NCI-H2227 (cell line): Measurements from ENCODE around the gene ZNF488.
A peak's percentile ranks its signal among the peaks of the same experiment; 100 is the strongest.

Source experiments
- DNase-seq: peaks from one replicate; lab custom pipeline; 2025; ENCODE audit not compliant: unreplicated experiment; lab: John Stamatoyannopoulos, UW

ZNF488 gene

DNA sequence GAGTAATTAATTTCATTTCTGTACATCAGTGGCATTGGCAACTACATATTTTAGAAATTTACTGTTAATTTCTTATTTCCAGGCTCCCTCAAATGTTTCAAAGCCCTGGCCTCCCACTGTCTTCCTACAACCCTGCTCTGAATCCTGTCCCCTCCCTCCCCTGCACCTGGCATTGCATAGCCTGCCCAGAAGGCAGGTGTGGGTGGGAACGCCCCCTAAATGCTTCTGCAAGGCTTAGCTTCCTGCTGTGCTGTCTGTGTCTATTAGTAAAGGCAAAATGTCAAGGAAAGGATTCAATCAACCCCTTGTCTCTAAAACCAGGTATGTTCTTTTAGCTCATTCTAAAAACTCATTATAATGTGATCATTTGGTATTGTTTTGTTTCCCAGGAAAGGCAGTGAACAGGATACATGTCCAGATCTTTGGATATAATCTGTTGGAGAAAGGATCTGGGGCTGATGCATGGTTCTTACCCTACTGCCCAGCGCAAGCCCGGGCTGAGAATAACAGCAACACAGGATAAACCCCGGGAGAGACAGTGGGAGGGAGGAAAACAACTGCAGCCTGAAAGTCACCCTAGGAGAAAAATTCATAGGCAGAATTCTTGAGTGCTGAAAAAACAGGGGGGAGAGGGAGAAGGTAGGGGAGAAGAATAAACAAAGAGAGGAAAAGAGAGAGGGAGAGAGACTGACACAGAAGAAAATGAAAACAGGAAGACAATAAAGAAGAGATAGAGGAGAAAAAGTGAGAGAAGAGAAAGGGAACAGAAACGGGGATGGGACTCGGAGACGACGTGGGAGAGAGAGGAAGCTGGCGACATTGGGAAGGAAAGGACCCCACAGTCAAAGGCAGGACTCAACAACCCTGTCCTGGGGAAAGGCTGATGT is 589 bp downstream of the ZNF488 start:
- peak; percentile 5 for DNase-seq

DNA sequence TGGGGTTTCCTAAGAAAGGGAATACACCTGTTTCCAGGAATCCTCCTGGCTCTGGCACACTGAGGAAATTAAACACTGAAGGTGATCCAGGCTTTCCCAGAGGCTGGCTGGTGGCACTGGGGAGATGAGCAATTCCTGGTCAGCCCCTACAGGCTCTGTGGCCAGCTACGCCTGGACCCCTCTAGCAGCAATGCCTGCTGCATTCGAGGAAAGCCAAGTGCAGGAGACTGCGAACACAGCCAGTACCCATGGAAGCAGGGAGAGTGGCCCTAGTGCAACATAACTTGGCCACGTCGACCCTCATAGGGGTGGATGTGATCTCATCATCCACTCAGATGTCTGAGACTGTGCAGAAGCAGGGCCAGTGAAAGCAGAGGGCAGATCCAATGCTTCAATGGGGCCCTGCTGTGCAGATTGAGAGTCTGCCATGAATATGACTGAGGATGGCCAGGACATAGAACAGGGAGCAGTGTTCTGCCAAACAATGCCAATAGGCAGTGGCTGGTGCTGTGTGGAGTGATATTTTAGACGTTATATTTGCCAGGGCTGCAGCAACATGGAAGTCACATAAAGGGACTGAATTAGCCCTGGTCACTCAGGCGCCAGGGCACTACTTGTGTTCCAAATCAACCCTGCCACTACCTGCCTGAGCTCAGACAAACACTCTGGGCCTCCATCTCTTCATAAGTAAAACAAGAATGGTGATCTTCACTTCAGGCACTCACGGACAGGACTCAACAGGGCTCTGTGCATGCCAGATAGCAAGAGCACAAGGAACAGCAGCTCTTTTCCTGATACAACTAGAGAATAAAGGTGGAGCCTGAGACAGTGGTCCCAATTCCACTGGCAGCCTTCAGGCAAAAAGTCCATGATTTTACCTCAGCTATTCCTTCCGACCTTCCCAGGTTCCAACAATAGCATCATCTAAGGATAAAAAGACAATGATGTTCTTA is 2.4 kb downstream of the ZNF488 start:
- no peak for DNase-seq

DNA sequence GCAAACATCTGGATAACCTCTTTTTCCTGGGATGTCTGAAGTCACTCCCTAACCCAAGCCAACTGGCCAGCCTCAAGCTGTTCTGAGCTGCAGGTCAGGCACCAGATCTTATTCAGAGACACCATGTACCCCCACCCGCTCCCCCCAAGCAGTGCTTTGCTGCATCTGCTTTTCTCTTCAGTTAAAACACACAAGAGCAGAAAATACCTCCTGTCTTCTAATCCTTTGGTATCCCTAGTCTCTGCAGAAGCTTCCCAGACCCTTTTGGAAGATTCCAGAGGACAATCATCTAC is 3.0 kb downstream of the ZNF488 start:
- DNase-seq: no peak

- no peak for DNase-seq
These were observed 3.6 kb downstream of the ZNF488 start for GRCh38 chr10:47380341-47381102.

- no peak for DNase-seq
These were observed 4.2 kb downstream of the ZNF488 start for GRCh38 chr10:47379901-47380300.

DNA sequence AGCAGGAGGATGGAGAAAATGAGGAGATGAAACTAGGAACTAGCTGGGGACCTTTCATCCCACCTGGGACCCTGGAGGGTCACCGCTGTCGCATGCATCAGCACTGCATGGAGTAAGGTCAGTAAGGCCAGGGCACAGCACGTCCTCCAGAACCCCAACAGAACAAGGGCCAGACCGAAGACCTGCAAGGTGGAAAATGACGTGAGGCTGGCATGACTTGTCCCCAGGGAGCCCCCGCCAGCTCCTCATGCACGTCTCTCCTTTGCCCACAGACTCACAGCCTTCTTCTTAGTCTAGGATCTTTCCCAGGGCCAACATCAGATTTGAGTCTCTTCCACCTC is 4.7 kb downstream of the ZNF488 start:
- no peak for DNase-seq

GRCh38 chr10:47378606-47379444 is 5.3 kb downstream of the ZNF488 start:
- no peak for DNase-seq

GRCh38 chr10:47378183-47378510 is 5.9 kb downstream of the ZNF488 start:
- no peak for DNase-seq

- DNase-seq: no peak
These were observed 7.4 kb downstream of the ZNF488 start for GRCh38 chr10:47376522-47377220.

- DNase-seq: no peak
These were observed 9.2 kb downstream of the ZNF488 start for GRCh38 chr10:47374611-47375536.

- DNase-seq: no peak
These were observed 11.4 kb downstream of the ZNF488 start for GRCh38 chr10:47372726-47373125.

DNA sequence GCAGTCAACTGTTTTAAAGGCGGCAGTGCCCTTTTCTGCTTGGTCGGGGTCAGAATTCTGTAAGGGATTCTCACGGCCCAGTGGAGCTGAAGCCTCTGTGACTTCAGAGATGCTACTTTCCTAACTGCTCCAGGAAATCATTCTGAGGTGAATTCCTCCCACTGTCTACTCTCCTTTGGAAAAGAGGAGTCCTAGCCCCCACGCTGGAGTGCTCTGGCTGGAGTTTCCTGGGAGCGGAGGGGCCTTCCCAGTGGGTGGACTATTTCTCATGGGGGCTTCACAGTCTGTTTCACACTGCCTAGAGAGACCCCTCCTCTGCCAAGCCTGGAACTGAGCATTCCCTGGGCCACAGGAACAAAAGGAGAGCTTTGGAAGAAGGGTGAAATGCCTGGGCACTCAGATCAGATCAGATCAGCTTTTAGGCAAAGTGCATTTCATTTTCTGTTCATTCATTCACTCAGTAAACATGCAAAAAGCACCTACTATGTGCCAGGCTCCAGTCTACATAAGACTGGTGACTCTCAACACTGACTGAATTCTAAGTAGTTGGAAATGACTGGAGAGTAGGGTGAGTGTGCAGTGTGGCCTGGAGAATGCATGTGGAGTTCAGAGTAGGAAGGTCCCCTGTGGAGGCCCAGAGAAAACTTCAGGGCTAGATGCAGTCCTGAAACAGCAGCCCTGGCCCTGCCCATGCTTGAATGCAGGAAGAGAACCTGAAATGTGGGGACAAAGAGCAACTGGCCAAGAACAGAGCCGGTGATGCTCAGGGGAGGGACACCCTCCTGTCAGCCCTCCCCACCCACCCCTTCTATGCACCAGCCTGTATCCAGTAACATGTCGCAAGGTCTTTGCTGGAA is 12.2 kb downstream of the ZNF488 start:
- DNase-seq: no peak

DNA sequence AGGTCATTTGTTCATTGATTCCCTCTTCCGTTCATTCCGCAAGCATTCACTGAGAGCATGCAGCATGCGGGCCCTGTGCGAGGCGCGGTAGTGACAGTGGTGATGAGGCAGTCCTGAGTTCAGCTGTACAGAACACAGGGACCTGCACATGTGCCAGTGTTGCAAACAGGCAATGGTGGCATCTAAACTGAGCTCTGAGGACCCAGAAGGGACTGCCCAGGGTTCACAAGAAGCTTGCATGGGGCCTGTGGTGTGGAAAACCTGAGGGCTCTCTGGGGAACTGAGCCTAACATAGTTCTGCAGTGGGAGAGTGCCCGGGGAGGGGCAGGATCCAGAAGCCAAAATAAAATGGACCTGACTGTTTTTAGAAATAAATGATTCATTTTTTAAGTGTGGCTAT is 13.2 kb downstream of the ZNF488 start:
- DNase-seq: no peak

- DNase-seq: no peak
These were observed 13.9 kb downstream of the ZNF488 start for GRCh38 chr10:47370015-47370767.

DNA sequence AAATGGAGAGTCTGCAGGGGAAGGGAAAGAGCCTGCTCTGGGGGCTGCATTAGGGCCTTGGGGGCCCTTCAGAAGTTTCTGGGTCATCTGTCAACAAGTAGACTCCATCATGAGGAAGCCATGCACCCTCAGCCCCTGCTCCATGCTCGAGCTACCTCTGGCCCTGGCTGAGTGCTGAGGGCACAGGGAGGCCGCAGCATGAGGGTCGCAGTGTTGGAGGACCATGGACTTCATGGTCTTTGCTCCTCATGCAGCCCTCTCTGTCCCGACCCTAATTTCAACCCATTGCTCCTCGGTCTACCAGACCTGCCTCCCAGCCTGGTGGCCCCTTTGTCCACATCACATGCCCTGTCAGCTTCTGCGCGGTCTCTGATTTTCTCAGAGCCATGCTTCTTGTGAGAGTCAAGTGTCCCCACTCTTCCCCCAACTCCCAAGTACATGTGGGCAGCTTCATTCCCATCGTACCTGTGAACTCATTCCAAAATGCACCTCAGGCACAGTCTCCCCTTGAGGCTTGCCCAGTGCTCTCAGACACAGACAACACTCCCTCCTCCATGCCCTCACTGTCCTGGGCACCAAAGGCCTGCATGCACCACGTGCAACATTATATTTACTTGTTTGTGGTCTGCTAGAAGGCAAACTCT is 14.7 kb downstream of the ZNF488 start:
- no peak for DNase-seq

GRCh38 chr10:47368431-47369180 is 15.5 kb downstream of the ZNF488 start:
- DNase-seq: no peak
